OCI-LY7 (cell line): ENCODE results near the gene CIB1. TPM values are rescaled to one million over a fixed set of nuclear protein-coding genes. Genes with fewer than 3 reads are reported as not detected.

Source experiments
- BruUV-seq: library from RNA; stranded (reverse); fragments of 400-500 nt; replicated peaks from 2 replicates; lab custom pipeline; 2021; lab: Mats Ljungman, UMichigan
- CTCF ChIA-PET: fragments of 300-600 bp; sonication (Branson Sonifier 250); formaldehyde crosslinking; loops from one replicate; lab custom pipeline; 2022; ENCODE audit warnings: antibody characterized with exemption; ENCODE audit not compliant: unreplicated experiment; lab: Charles Lee
- POLR2A ChIA-PET: fragments of 300-600 bp; sonication (Branson Sonifier 250); formaldehyde crosslinking; loops from one replicate; lab custom pipeline; 2022; ENCODE audit warnings: antibody characterized with exemption; lab: Charles Lee
- DNase-seq: peaks from one replicate; pipeline ENCODE4 v3.0.0-alpha.2; 2015; ENCODE audit warnings: low spot score
- H2AFZ ChIP-seq: fragments of 200-600 bp; sonication (generic), shearing (Covaris generic); 2 replicates; pipeline ENCODE4 v1.6.1; 2014; ENCODE audit warnings: mild to moderate bottlenecking, antibody characterized with exemption, low read length, moderate library complexity
- H3K27ac ChIP-seq: fragments of 200-600 bp; sonication (generic); 2 replicates; pipeline ENCODE4 v1.5.1; 2014; ENCODE audit warnings: mixed run types, low read depth, mild to moderate bottlenecking, moderate library complexity, low read length, inconsistent platforms; ENCODE audit not compliant: poor library complexity, severe bottlenecking
- H3K36me3 ChIP-seq: fragments of 200-600 bp; sonication (generic); 2 replicates; pipeline ENCODE4 v1.6.1; 2014; ENCODE audit warnings: mild to moderate bottlenecking, antibody characterized with exemption, low read length, moderate library complexity, mixed read lengths; ENCODE audit not compliant: insufficient read depth
- H3K4me1 ChIP-seq: fragments of 200-600 bp; sonication (generic); 2 replicates; pipeline ENCODE4 v1.5.1; 2014; ENCODE audit warnings: mild to moderate bottlenecking, low read length; ENCODE audit not compliant: insufficient read depth, poor library complexity, severe bottlenecking
- H3K4me2 ChIP-seq: fragments of 200-600 bp; sonication (generic); 2 replicates; pipeline ENCODE4 v1.6.1; 2014; ENCODE audit warnings: mild to moderate bottlenecking, low read length
- H3K4me3 ChIP-seq: fragments of 200-600 bp; sonication (generic); 2 replicates; pipeline ENCODE4 v1.5.1; 2014; ENCODE audit warnings: mild to moderate bottlenecking, low read depth, low read length; ENCODE audit not compliant: poor library complexity, severe bottlenecking
- H3K79me2 ChIP-seq: fragments of 200-600 bp; sonication (generic); 2 replicates; pipeline ENCODE4 v1.6.1; 2016; ENCODE audit warnings: low read depth, mild to moderate bottlenecking, low read length, moderate library complexity, mixed read lengths; ENCODE audit not compliant: insufficient read depth
- H3K9me2 ChIP-seq: fragments of 200-600 bp; sonication (generic); 2 replicates; pipeline ENCODE4 v1.6.1; 2016; ENCODE audit warnings: mild to moderate bottlenecking, low read length, mixed read lengths; ENCODE audit not compliant: insufficient read depth
- H3K9me3 ChIP-seq: fragments of 200-600 bp; sonication (generic); 2 replicates; pipeline ENCODE4 v1.6.1; 2014; ENCODE audit warnings: mild to moderate bottlenecking, mixed run types, low read length, mixed read lengths
- H4K20me1 ChIP-seq: fragments of 200-600 bp; sonication (generic); 2 replicates; pipeline ENCODE4 v1.6.1; 2014; ENCODE audit warnings: mild to moderate bottlenecking, antibody characterized with exemption, low read length, moderate library complexity, mixed read lengths; ENCODE audit not compliant: insufficient read depth
- CTCF ChIP-seq: fragments of 200-600 bp; sonication (generic); conservative IDR thresholded peaks from 2 replicates; pipeline ENCODE4 v1.5.1; 2014; ENCODE audit warnings: mild to moderate bottlenecking, antibody characterized with exemption, low read length, moderate library complexity, mixed read lengths
- EZH2phosphoT487 ChIP-seq: fragments of 200-600 bp; sonication (generic); IDR thresholded peaks from 2 replicates; pipeline ENCODE4 v1.6.1; 2018; ENCODE audit warnings: low read depth, borderline replicate concordance, mild to moderate bottlenecking, mixed run types, antibody characterized with exemption, low read length, moderate library complexity, mixed read lengths
- intact Hi-C: fragments of 100-400 bp; cut with micrococcal nuclease; formaldehyde crosslinking; loops from one replicate; pipeline ENCODE4 v1.10.0; 2022; ENCODE audit not compliant: unreplicated experiment
- total RNA-seq, 2 experiments: library from RNA; depleted of rRNA in 1 of 2; stranded (reverse); fragments of >200 nt in 1 of 2; shearing (Covaris generic) in 1 of 2; gene quantifications; 2 replicates each; pipeline ENCODE4 v1.2.3, GENCODE V29; 2014 to 2022

The CIB1 gene
- total RNA-seq, 2 experiments from 2014 or later, result 52.8 to 54.5 TPM

DNA sequence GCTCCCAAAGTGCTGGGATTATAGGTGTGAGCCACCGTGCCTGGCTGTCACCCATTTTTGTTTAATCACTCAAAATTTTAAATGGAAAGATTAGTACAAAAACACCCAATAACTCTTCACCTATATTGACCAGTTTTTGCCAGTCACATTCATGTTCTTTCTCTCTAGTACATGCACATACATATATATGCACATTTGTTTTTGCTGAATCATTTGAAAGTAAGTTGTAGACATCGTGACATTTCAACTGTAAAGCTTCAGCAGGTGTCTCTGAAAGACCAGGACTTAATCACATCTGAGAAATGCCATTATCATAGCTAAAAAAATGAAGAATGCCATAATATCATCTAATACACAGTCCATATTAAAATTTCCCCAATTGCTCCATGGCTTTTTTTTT is 39.1 kb downstream of the CIB1 start:
- Histone ChIP-seq H3K4me2 (no peak overlapping the region), H3K4me1 (peaks cover 51% of the 10 kb centered on the region), H3K4me3 (no peak overlapping the region), H3K9me2 (no peaks in the 10 kb centered on the region), H4K20me1 (no peaks in the 10 kb centered on the region), H2AFZ (no peak overlapping the region), H3K36me3 (no peaks in the 10 kb centered on the region), H3K79me2 (no peaks in the 10 kb centered on the region), H3K9me3 (no peaks in the 10 kb centered on the region), H3K27ac (peak overlapping the region; percentile 30)
- intact Hi-C loops, result loop anchor here (5.0 kb wide), 1 partner anchor 92 kb away; the partner anchor contains the start of gene IDH2
- ChIA-PET POLR2A (no interaction called here), CTCF (no interaction called here)
- DNase-seq, result no peak
- TF ChIP-seq CTCF, result no peak
- no peak for TF ChIP-seq EZH2phosphoT487
- BruUV-seq, result no TSS peak

GRCh38 chr15:90192961-90193786 is 40.6 kb downstream of the CIB1 start:
- H3K27ac ChIP-seq, result peak overlapping the region; percentile 79
- BruUV-seq, result TSS peak; percentile 40
- H4K20me1 ChIP-seq, result no peaks in the 10 kb centered on the region

More at GRCh38 chr15:90192961-90193786, 40.6 kb downstream of the CIB1 start:
- Histone ChIP-seq H3K4me3 (peak overlapping the region; percentile 53), H3K79me2 (no peaks in the 10 kb centered on the region), H3K4me2 (peak overlapping the region; percentile 74), H2AFZ (no peak overlapping the region), H3K36me3 (no peaks in the 10 kb centered on the region), H3K9me2 (no peaks in the 10 kb centered on the region), H3K4me1 (peaks cover 62% of the 10 kb centered on the region), H3K9me3 (no peaks in the 10 kb centered on the region)
- ChIA-PET POLR2A (interaction anchor here (0.5 to 5.1 kb wide), 4 partner anchors 8 to 519 kb away, joined by 5 to 73 read pairs (median 14); partner anchors contain the start of genes CIB1, GDPGP1 and SEMA4B), CTCF (interaction anchor here (1.3 kb wide), 1 partner anchor 39 kb away, joined by 4 read pairs; no protein-coding TSS in a partner anchor)
- intact Hi-C loops, result loop anchor here (5.0 kb wide), 1 partner anchor 91 kb away; the partner anchor contains the start of gene IDH2
- no peak for TF ChIP-seq EZH2phosphoT487
- no peak for TF ChIP-seq CTCF
- DNase-seq, result no peak
